Effector CD8-positive, alpha-beta T cell (primary cell): ENCODE measurements around the gene ARHGAP8.

ENCODE experiments used
- DNase-seq: peaks from one replicate; lab custom pipeline; 2025; lab: John Stamatoyannopoulos, UW
- total RNA-seq, 4 experiments: gene quantifications; one replicate each; lab custom pipeline; 2026; lab: John Stamatoyannopoulos, UW

ARHGAP8 gene
- total RNA-seq: 0 to 1.3 (median 0.77) reads per million in 4 experiments

DNA sequence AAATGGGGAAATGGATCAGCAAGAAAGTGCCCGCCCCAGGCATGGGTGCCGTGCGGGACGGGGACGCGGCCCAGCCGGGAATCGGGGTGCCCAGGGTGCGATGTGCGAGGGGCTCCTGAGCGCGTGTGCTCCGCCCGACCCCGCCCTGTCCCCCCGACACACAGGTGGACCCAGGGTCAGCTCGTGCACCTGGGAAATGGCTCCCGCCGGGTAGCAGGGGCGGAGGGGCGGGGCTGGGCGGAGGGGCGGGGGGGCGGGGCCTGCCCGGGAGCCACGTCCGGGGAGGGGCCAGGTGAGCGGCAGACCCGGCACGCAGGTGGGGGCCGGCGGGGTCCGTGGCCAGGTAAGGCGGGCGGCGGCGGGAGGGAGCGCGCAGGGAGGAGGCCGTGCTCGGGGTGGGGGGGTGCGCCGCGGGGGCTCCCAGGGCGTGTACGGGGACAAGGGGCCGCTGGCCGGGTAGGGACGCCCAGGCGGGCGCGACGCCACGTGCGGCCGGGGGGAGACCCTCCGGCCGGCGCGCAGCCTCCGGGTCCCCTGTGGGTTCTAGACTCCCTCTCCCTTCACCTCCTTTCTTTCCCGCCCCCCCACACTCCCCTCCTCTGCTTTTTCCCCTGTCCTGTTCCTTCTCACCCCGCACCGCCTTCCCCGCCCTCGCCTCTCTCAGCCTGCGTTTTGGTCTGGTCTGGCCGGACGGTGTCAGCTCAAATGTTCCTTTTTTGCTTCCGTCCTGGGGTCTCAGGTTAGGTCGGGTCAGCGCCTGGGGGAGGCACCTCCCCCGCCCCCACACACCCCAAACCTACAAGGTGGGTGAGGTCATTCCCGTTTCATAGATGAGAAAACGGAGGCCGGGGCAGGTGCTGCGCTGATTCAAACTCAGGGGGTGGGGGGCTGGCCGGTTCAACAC, at the start of gene ARHGAP8:
ARHGAP8 (plus strand) TSS at position 291 of the 904 bp plus-strand sequence. CDS start 33,953 bp downstream, outside the sequence.
- no peak for DNase-seq

GRCh38 chr22:44703255-44703870, 49.0 kb upstream of the ARHGAP8 start:
- DNase-seq: no peak

- DNase-seq: no peak
Measured at GRCh38 chr22:44704159-44705021, 48.0 kb upstream of the ARHGAP8 start.

- no peak for DNase-seq
Measured at GRCh38 chr22:44705022-44705297, 47.4 kb upstream of the ARHGAP8 start.

GRCh38 chr22:44706488-44706887, 45.9 kb upstream of the ARHGAP8 start:
- no peak for DNase-seq

GRCh38 chr22:44707178-44707577, 45.2 kb upstream of the ARHGAP8 start:
- DNase-seq: no peak

DNA sequence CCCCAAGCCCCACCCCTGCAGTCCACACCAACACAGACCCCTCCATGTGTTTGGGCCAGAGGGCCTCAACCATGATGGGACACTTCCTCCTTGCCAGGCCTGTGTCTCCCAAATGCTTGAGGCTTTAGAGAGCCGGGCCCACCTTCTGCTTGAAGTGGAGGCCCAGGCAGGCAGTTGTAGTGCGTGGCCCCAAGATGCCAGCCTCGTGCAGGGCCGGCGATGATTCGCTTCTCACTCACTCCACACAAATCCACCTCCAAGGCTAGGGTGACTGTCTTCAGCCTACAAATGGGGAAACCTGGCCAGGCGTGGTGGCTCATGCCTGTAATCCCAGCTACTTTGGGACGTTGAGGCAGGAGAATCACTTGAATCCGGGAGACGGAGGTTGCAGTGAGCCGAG, 44.6 kb upstream of the ARHGAP8 start:
- no peak for DNase-seq

DNA sequence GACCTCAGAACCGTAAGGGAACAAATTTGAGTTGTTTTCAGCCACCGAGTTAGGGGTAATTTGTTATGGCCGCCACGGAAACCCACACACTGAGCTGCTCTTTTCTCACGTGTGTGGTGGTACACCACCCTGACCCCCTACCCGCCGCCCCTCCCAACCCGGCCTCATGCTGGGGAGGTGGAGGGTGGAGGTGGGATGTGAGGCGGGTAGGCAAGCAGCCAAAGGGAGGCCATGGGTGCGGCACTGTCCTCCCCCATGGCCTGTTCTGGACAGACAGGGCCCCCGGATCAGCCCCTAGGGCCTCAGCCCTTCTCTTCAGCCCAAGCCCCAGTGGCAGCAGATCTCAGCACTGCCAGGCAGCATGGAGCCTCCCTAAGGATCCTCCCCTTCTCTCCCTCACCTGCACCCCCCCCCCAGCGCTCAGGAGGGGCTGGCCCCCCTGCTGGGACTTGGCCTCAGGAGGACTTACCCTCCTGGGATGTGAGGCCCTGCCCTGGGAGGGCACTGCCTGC, 42.4 kb upstream of the ARHGAP8 start:
- DNase-seq: no peak

GRCh38 chr22:44710474-44711240, 41.7 kb upstream of the ARHGAP8 start:
- peak; percentile 15 for DNase-seq

GRCh38 chr22:44711241-44711560, 41.2 kb upstream of the ARHGAP8 start:
- no peak for DNase-seq

DNA sequence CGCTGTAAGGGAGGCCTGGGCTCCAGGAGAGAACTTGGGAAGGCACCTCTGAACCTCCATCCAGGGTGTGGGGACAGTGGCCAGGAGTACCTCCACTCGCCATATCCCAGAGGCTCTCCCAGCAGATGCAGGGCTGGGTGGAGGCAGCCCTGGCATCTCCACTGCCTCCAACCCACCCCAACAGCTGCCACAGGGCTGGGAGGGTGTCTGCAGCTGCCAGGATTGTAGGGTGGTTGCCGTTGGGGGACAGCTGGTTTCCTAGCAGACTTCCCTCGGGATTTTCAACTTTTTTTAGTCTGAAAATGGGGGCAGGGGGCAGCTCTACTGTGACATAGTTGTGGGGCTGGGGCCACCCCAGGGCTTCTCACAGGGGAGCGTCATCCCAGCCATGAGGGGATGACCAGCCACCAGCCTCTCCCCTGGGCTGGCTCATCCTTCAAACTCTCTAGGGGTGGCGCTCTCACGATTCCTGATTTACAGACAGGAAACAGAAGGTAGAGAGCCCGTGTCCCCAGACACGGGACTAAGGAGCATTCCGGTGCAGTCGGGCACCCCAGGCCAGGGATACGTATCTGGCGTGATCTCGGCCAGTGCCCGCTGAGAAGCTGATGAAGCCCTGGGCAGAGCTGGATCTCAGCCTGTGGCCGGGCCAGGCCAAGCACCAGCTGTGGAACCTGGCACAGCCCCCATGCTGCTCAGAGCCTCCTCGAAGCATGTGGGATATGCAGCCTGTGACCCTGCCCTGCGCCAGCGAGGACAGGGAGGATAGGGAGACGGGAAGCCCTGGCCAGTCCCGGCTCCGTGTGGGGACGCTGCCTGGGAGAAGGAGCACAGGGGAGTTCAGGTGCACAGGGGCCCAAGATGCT, 40.5 kb upstream of the ARHGAP8 start:
- no peak for DNase-seq

DNA sequence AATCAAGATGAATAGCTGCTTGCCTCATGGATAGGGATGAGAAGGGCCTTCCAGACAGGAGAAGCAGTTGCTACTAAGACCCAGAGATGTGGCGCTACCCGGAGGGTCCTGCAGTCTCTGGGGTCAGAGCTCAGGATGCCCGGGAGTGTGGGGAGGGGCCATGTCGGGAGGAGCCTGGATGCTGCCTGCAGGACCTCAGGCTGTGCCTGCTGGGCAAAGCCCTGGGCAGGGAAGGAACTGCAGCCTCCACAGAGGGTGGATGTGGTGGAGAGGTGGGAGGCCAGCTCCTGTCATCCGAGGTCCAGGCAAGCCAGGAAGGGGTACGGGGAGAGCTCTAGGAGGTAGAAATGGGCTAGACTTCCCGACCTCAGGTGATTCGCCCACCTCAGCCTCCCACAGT, 39.4 kb upstream of the ARHGAP8 start:
- no peak for DNase-seq

GRCh38 chr22:44714703-44715350, 37.5 kb upstream of the ARHGAP8 start:
- DNase-seq: no peak

DNA sequence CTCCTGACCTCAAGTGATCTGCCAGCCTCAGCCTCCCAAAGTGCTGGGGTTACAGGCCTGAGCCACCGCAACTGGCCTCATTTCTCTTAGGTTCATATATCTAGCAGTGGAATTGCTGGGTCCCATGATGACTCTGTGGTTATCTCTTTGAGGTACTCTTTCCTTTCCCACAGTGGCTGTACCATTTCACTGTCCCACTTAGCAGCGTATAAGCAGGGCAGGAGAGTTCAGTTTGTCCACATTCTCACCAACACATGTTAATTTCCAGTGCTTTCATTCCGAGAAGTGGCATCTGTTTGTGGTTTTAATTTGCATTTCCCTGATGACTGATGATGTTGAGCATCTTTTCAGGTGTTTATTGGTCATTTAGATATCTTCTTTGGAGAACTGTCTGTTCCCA, 34.0 kb upstream of the ARHGAP8 start:
- no peak for DNase-seq

DNA sequence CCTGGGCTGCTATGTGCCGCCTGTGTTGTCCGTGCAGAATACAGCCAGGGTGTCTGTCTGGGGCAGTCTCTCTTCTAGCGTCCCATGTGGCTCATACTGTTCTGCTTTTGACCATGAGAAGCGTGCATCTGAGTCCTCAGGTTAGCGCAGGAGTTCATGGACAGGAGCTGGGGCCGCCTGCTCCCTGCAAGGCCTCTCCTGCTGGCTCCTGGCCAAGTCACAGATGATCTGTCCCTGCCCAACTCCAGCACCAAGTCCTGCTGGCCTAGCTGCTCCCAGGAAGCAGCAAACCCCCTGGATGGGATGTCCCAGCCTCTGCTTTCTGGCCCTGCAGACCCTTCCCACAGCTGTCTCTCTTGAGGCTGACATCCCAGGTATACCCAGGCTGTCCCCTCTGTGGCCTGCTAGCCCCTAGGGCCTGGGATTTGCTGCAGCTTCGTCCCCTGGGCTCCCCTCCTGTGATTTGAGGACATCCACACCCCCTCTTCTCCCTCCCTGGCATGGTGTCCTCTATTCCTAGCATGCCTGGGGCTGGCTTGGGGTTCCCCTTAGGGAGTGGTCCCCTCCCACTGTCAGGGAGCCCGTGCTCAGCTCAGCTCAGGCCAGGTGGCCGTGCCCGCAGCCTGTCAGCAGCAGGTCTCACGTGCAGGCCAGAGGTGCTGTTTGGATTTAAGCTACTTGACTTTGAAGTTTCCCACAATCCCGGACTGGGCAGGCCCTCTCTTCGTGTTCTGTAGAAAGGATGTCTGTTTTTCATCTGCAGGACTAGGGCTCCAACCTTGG, 32.6 kb upstream of the ARHGAP8 start:
- no peak for DNase-seq

GRCh38 chr22:44721213-44721612, 31.2 kb upstream of the ARHGAP8 start:
- DNase-seq: no peak

GRCh38 chr22:44722611-44723010, 29.8 kb upstream of the ARHGAP8 start:
- no peak for DNase-seq

DNA sequence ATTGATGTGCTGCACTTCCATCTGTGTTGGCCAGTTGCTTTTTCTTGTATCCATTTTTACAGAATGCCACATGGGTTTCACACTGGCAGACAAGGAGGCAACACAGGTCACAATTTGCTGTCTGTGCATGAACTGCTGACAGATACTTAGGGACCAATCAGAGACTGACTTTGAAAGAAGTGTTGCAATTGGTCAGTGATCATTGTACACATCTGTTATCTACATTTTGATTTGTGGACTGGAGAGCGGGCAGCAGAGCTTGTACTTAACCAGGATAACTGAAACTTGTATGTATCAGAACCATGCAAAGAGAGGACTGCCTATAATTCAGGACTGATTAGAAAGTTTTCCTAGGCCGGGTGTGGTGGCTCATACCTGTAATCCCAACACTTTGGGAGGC, 28.6 kb upstream of the ARHGAP8 start:
- DNase-seq: no peak

- no peak for DNase-seq
Measured at GRCh38 chr22:44724416-44724815, 28.0 kb upstream of the ARHGAP8 start.
